ENCODE data around the gene TXNRD1.
A peak's percentile ranks its signal among the peaks of the same experiment; 100 is the strongest.

GRCh38 chr12:104288635-104289274 is 73.2 kb downstream of the TXNRD1 start:
- no peak for TF ChIP-seq CTCF (IDR thresholded peaks at IDR 0.05 in 2 of 3, conservative IDR thresholded peaks at IDR 0.05 in 1 of 3; ENCODE audit: borderline replicate concordance in 1 of 3, insufficient read depth in 1 of 3, low read depth in 2 of 3, low read length in 2 of 3)
- TF ChIP-seq POLR2AphosphoS5 (IDR thresholded peaks at IDR 0.05; ENCODE audit: low read depth, low read length), result peak; percentile 78
- TF ChIP-seq EZH2 (IDR thresholded peaks at IDR 0.05), result no peak
- TF ChIP-seq MAX (IDR thresholded peaks at IDR 0.05), result peak; percentile 94
- TF ChIP-seq REST (IDR thresholded peaks at IDR 0.05; ENCODE audit: low read depth), result no peak
- TF ChIP-seq ZNF274 (IDR thresholded peaks at IDR 0.05; ENCODE audit: low read depth, low read length), result no peak
- TF ChIP-seq YY1 (IDR thresholded peaks at IDR 0.05; ENCODE audit: extremely low read depth, insufficient replicate concordance, low read depth, low read length), result no peak
- peak; percentile 36 for TF ChIP-seq RAD21 (IDR thresholded peaks at IDR 0.05; ENCODE audit: low read depth)
- peak; percentile 80 for TF ChIP-seq POLR2A (IDR thresholded peaks at IDR 0.05; ENCODE audit: borderline replicate concordance, extremely low read depth, insufficient read depth, insufficient read length)
- TF ChIP-seq ELF1 (IDR thresholded peaks at IDR 0.05; ENCODE audit: borderline replicate concordance, low read depth), result no peak
- no peak for TF ChIP-seq ZBTB33 (IDR thresholded peaks at IDR 0.05; ENCODE audit: extremely low read depth, insufficient replicate concordance, low read length)
- peak; percentile 59; the same call in 1 of the 2 replicates for TF ChIP-seq EGR1 (IDR thresholded peaks at IDR 0.05; ENCODE audit: low read depth)
- TF ChIP-seq ATF3 (IDR thresholded peaks at IDR 0.05), result no peak
- TF ChIP-seq CEBPB (IDR thresholded peaks at IDR 0.05; ENCODE audit: low read depth), result 0 out of 2 replicates have a peak, but pooled peaks have one; percentile 28
